Astrocyte (in vitro differentiated cells and primary cell): ENCODE measurements around the gene SLC45A3. TPM values are rescaled to one million over a fixed set of nuclear protein-coding genes. Genes with fewer than 3 reads are reported as not detected.

Source experiments
- DNase-seq: peaks from one replicate; pipeline ENCODE4 v3.0.0-alpha.2; 2010; ENCODE audit warnings: low read depth
- FAIRE-seq: peaks from 2 replicates; lab custom pipeline; 2011; peaks lifted over from hg19 to GRCh38; lab: Jason Lieb, UNC
- H2AFZ ChIP-seq: 2 replicates; pipeline ENCODE4 v1.6.0; 2012; ENCODE audit warnings: low read depth, low read length, inconsistent platforms
- H3K27ac ChIP-seq: 2 replicates; pipeline ENCODE4 v1.5.1; 2011; ENCODE audit warnings: low read depth, low read length, inconsistent platforms
- H3K27me3 ChIP-seq: 2 replicates; pipeline ENCODE4 v1.6.0; 2011; ENCODE audit warnings: low read length, inconsistent platforms; ENCODE audit not compliant: insufficient read depth
- H3K36me3 ChIP-seq: 2 replicates; pipeline ENCODE4 v1.5.1; 2011; ENCODE audit warnings: low read length, inconsistent platforms; ENCODE audit not compliant: insufficient read depth
- H3K4me1 ChIP-seq: 2 replicates; pipeline ENCODE4 v1.5.1; 2011; ENCODE audit warnings: low read length, inconsistent platforms; ENCODE audit not compliant: insufficient read depth
- H3K4me2 ChIP-seq: 2 replicates; pipeline ENCODE4 v1.6.0; 2012; ENCODE audit warnings: low read length, inconsistent platforms
- H3K4me3 ChIP-seq: 2 replicates; pipeline ENCODE4 v1.5.1; 2011; ENCODE audit warnings: low read depth, mild to moderate bottlenecking, low read length, inconsistent platforms; ENCODE audit not compliant: insufficient read depth
- H3K79me2 ChIP-seq: 2 replicates; pipeline ENCODE4 v1.6.0; 2012; ENCODE audit warnings: mild to moderate bottlenecking, low read length, inconsistent platforms; ENCODE audit not compliant: insufficient read depth
- H3K9ac ChIP-seq: 2 replicates; pipeline ENCODE4 v1.6.0; 2012; ENCODE audit warnings: mild to moderate bottlenecking, low read length, inconsistent platforms
- H3K9me3 ChIP-seq: 2 replicates; pipeline ENCODE4 v1.5.1; 2012; ENCODE audit warnings: low read depth, mild to moderate bottlenecking, low read length, inconsistent platforms; ENCODE audit not compliant: insufficient read depth
- H4K20me1 ChIP-seq: 2 replicates; pipeline ENCODE4 v1.6.0; 2012; ENCODE audit warnings: low read length, inconsistent platforms; ENCODE audit not compliant: insufficient read depth
- H3K27ac Mint-ChIP-seq: one replicate; pipeline ENCODE4 v1.8.0; 2021; ENCODE audit warnings: mild to moderate bottlenecking, mixed read lengths; ENCODE audit not compliant: unreplicated experiment
- H3K27me3 Mint-ChIP-seq: one replicate; pipeline ENCODE4 v1.8.0; 2021; ENCODE audit warnings: low read depth, mixed read lengths; ENCODE audit not compliant: unreplicated experiment
- H3K36me3 Mint-ChIP-seq: one replicate; pipeline ENCODE4 v1.8.0; 2021; ENCODE audit warnings: low read depth, mixed read lengths; ENCODE audit not compliant: unreplicated experiment
- H3K4me1 Mint-ChIP-seq: one replicate; pipeline ENCODE4 v1.8.0; 2021; ENCODE audit warnings: low read depth, mixed read lengths; ENCODE audit not compliant: unreplicated experiment
- H3K4me3 Mint-ChIP-seq: one replicate; pipeline ENCODE4 v1.8.0; 2021; ENCODE audit warnings: mild to moderate bottlenecking, moderate library complexity, mixed read lengths; ENCODE audit not compliant: unreplicated experiment
- H3K9me3 Mint-ChIP-seq: one replicate; pipeline ENCODE4 v1.8.0; 2021; ENCODE audit warnings: mild to moderate bottlenecking, mixed read lengths; ENCODE audit not compliant: unreplicated experiment
- EZH2 ChIP-seq: IDR thresholded peaks from 2 replicates; pipeline ENCODE4 v1.6.1; 2012; ENCODE audit warnings: mild to moderate bottlenecking, low read length, inconsistent platforms; ENCODE audit not compliant: insufficient read depth
- total RNA-seq: library from RNA; stranded (reverse); gene quantifications from 2 replicates; pipeline ENCODE4 v1.2.1, GENCODE V29; 2021
- TF ChIP-seq, protein P1 (sequence below): IDR thresholded peaks from 2 replicates; pipeline ENCODE4 v1.5.1; 2011; ENCODE audit warnings: low read depth, mild to moderate bottlenecking, inconsistent platforms, low read length, moderate library complexity; ENCODE audit not compliant: insufficient read depth

SLC45A3 gene
- total RNA-seq, 1 donor from 2014 or later = 7.1 TPM

DNA sequence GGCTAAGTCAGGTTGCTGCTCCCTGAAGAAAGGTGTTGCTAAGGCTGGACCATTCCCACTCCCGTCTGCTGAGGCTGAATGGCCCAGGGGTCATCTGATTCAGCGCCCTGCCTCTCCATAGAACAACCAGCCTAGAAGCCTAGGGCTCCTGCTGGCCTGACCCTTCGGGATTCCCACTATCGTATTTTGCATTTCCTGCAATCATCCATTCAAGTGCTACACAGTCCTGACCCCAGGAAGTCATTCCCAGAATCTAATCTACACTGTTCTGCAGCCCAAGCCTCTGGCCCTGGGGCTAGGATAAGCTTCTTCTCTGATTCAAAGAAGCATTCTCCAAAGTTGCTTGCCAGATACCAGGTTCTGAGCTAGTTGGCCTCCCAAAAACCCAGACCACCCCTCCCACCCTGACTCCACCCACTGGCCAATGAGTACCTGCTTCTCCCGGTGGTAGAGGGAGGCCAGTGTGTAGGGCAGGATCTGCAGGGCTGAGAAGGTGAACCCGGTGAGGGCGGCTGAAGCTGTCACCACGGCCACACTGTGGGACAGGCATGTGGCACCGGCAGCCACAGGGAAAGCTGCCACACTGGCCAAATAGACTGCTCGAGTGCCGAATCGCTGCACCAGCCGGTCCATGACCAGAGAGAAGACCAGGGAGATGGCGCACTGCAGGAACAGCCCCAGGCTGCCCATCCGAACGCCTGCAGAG is 18.7 kb downstream of the SLC45A3 start:
- no peaks in the 10 kb centered on the region for H3K36me3 ChIP-seq
- peaks cover 28% of the 10 kb centered on the region for H4K20me1 ChIP-seq
- no peaks in the 10 kb centered on the region for H3K79me2 ChIP-seq
- peaks cover 12% of the 10 kb centered on the region for H3K4me1 Mint-ChIP-seq
- H3K4me3 Mint-ChIP-seq = no peak overlapping the region
- no peaks in the 10 kb centered on the region for H3K9me3 ChIP-seq
- no peaks in the 10 kb centered on the region for H3K9me3 Mint-ChIP-seq
- H3K27me3 ChIP-seq = no peaks in the 10 kb centered on the region
- H3K4me1 ChIP-seq = peaks cover 7% of the 10 kb centered on the region
- DNase-seq (no peak), FAIRE-seq (no peak)
- H3K27ac Mint-ChIP-seq = no peak overlapping the region
- TF ChIP-seq, protein P1, sequence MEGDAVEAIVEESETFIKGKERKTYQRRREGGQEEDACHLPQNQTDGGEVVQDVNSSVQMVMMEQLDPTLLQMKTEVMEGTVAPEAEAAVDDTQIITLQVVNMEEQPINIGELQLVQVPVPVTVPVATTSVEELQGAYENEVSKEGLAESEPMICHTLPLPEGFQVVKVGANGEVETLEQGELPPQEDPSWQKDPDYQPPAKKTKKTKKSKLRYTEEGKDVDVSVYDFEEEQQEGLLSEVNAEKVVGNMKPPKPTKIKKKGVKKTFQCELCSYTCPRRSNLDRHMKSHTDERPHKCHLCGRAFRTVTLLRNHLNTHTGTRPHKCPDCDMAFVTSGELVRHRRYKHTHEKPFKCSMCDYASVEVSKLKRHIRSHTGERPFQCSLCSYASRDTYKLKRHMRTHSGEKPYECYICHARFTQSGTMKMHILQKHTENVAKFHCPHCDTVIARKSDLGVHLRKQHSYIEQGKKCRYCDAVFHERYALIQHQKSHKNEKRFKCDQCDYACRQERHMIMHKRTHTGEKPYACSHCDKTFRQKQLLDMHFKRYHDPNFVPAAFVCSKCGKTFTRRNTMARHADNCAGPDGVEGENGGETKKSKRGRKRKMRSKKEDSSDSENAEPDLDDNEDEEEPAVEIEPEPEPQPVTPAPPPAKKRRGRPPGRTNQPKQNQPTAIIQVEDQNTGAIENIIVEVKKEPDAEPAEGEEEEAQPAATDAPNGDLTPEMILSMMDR = no peak
- no peak for TF ChIP-seq EZH2
- no peak overlapping the region for H3K27ac ChIP-seq
- peaks cover 10% of the 10 kb centered on the region for H3K36me3 Mint-ChIP-seq
- H2AFZ ChIP-seq = no peak overlapping the region
- no peak overlapping the region for H3K9ac ChIP-seq
- H3K4me2 ChIP-seq = no peak overlapping the region
- H3K4me3 ChIP-seq = no peak overlapping the region
- peaks cover 8% of the 10 kb centered on the region for H3K27me3 Mint-ChIP-seq

DNA sequence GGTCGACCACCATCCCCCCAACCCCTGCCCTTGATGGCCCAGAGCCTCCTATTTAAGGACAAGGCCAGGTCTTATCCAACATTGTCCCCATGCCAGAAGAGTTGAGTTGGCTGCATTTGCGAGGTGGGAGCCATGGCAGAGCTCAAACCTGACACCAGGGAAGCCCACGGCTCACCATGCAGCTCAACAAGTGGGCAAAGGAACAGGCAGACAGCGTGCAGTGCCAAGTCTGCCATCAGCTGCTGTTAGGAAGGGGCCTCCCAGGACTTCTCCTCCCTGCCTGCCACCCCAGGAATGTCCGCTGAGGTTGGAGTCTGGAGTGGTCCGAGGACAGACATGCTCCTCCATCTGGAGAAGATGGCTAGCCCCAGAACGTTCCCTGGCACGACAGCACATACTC is 19.9 kb downstream of the SLC45A3 start:
- H4K20me1 ChIP-seq = peaks cover 25% of the 10 kb centered on the region
- peaks cover 7% of the 10 kb centered on the region for H3K4me1 ChIP-seq
- Mint-ChIP-seq H3K36me3 (peaks cover 10% of the 10 kb centered on the region), H3K9me3 (no peaks in the 10 kb centered on the region), H3K4me1 (peaks cover 8% of the 10 kb centered on the region), H3K27me3 (peaks cover 8% of the 10 kb centered on the region), H3K4me3 (no peak overlapping the region), H3K27ac (no peak overlapping the region)
- H2AFZ ChIP-seq = no peak overlapping the region
- H3K9me3 ChIP-seq = no peaks in the 10 kb centered on the region
- TF ChIP-seq, protein P1 = no peak
- TF ChIP-seq EZH2 = no peak
- H3K27me3 ChIP-seq = no peaks in the 10 kb centered on the region
- no peak overlapping the region for H3K4me2 ChIP-seq
- DNase-seq = no peak
- H3K4me3 ChIP-seq = no peak overlapping the region
- no peak overlapping the region for H3K27ac ChIP-seq
- no peaks in the 10 kb centered on the region for H3K36me3 ChIP-seq
- H3K79me2 ChIP-seq = no peaks in the 10 kb centered on the region
- no peak overlapping the region for H3K9ac ChIP-seq
- no peak for FAIRE-seq

DNA sequence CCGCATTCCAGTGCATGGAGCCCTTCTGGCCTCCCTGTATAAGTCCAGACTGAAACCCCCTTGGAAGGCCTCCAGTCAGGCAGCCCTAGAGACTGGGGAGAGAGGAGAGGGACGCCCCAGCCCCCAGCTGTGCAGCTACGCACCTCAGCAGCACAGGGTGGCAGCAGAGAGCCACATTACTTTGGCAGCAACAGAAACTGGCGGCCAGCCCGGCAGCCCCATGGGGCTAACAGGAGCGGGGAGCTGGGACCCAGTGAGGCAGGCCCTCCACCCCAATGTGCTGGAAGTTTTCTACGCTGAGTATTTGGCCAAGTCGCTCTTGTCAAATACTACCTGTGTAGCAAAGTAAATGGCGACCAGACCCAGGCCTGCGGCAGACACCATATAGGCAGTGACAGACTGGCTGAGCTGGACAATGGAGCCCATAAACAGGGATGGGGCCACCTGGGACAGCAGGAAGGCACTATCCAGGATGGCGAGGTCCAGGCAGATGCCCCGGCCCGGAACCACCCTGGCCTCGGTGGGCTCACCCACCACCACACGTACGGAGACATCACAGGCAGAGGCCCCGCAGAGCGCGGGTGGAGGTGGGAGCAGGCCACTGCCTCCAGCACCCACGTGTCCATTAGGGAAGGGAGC is 21.2 kb downstream of the SLC45A3 start:
- no peaks in the 10 kb centered on the region for H3K4me1 ChIP-seq
- Mint-ChIP-seq H3K36me3 (peaks cover 10% of the 10 kb centered on the region), H3K27ac (no peak overlapping the region), H3K9me3 (no peaks in the 10 kb centered on the region), H3K4me1 (peaks cover 2% of the 10 kb centered on the region), H3K4me3 (no peak overlapping the region), H3K27me3 (peaks cover 8% of the 10 kb centered on the region)
- peaks cover 22% of the 10 kb centered on the region for H4K20me1 ChIP-seq
- H3K4me2 ChIP-seq = no peak overlapping the region
- H3K36me3 ChIP-seq = no peaks in the 10 kb centered on the region
- TF ChIP-seq, protein P1 = peak; percentile 75
- TF ChIP-seq EZH2 = no peak
- no peaks in the 10 kb centered on the region for H3K79me2 ChIP-seq
- FAIRE-seq (no peak), DNase-seq (no peak)
- no peak overlapping the region for H3K27ac ChIP-seq
- H3K9me3 ChIP-seq = no peaks in the 10 kb centered on the region
- H2AFZ ChIP-seq = no peak overlapping the region
- H3K9ac ChIP-seq = no peak overlapping the region
- no peaks in the 10 kb centered on the region for H3K27me3 ChIP-seq
- no peak overlapping the region for H3K4me3 ChIP-seq
